ENCODE data around the gene OVOL2. TPM values are rescaled to one million over a fixed set of nuclear protein-coding genes. Genes with fewer than 3 reads are reported as not detected.
A peak's percentile ranks its signal among the peaks of the same experiment; 100 is the strongest.
"Not testable (repeated sequence)": the region's sequence is repeated elsewhere in the genome, so short reads cannot be mapped to it uniquely, and the experiment has no call there.

OVOL2 gene
- total and polyA plus RNA-seq, 3 donors from 2014 or later = 4.8 to 22.7 (median 7.2) TPM

DNA sequence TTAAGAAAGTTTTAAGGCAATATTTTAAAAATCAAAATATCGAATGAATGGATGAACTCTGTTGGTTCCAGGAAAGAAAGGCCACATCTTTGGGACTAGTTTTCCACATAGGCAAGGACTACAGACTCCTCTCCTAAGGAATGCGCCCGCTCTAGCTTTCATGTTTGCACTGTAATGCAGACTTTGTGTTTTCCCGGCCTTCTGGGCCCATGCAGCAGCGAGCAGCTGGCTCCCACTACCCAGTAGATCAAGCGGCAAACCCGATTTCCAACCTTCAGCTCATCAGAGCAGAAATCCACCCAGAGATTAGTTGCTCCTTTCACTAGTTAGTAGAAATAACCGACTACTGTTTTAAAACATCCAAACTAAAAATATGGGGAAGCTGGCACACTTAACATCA, 27.7 kb downstream of the OVOL2 start:
- no peaks in the 10 kb centered on the region for H3K4me1 ChIP-seq
- no peak overlapping the region for H3K27ac ChIP-seq
- no peak for DNase-seq
- WGBS, 2 donors = 85 to 91% methylated on average over 8 of the region's 8 CpGs
- no peaks in the 10 kb centered on the region for H3K9me3 ChIP-seq
- intact Hi-C loops (cut with DNase I; ENCODE audit: low total_unique reads) = no loop called here
- no peaks in the 10 kb centered on the region for H3K27me3 ChIP-seq
- no peak for TF ChIP-seq POLR2A (IDR thresholded peaks at IDR 0.05)
- TF ChIP-seq, protein P1, sequence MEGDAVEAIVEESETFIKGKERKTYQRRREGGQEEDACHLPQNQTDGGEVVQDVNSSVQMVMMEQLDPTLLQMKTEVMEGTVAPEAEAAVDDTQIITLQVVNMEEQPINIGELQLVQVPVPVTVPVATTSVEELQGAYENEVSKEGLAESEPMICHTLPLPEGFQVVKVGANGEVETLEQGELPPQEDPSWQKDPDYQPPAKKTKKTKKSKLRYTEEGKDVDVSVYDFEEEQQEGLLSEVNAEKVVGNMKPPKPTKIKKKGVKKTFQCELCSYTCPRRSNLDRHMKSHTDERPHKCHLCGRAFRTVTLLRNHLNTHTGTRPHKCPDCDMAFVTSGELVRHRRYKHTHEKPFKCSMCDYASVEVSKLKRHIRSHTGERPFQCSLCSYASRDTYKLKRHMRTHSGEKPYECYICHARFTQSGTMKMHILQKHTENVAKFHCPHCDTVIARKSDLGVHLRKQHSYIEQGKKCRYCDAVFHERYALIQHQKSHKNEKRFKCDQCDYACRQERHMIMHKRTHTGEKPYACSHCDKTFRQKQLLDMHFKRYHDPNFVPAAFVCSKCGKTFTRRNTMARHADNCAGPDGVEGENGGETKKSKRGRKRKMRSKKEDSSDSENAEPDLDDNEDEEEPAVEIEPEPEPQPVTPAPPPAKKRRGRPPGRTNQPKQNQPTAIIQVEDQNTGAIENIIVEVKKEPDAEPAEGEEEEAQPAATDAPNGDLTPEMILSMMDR (IDR thresholded peaks at IDR 0.05) = no peak
- H3K4me3 ChIP-seq = no peak overlapping the region
- no peaks in the 10 kb centered on the region for H3K36me3 ChIP-seq (ENCODE audit: low read depth, missing control alignments)

DNA sequence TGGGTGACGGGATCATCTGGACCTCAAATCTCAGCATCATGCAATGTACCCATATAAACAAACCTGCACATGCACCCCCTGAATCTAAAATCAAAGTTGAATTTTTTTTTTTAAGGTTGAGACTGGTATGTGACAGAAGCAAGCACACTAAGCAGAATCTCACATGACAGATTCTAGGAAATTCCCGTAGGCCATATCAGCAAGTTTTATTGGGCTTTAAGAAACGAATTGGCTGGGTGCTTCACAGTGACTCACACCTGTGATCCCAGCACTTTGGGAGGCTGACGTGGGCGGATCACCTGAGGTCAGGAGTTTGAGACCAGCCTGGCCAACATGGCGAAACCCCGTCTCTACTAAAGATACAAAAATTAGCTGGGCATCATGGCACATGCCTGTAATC, 30.7 kb downstream of the OVOL2 start:
- H3K27me3 ChIP-seq; H3K4me3 ChIP-seq; DNase-seq; H3K4me1 ChIP-seq; H3K27ac ChIP-seq; H3K9me3 ChIP-seq; H3K36me3 ChIP-seq (ENCODE audit: low read depth, missing control alignments); intact Hi-C loops (cut with DNase I; ENCODE audit: low total_unique reads): not testable (repeated sequence)
- 87% methylated on average over 7 of the region's 7 CpGs for WGBS, 2 donors

GRCh38 chr20:18024606-18025127, 33.0 kb downstream of the OVOL2 start:
- H3K4me3 ChIP-seq = no peak overlapping the region
- H3K27me3 ChIP-seq = no peaks in the 10 kb centered on the region
- WGBS, 2 donors = 78 to 89% methylated on average over 14 to 15 of the region's 15 CpGs
- no peak for TF ChIP-seq POLR2A (IDR thresholded peaks at IDR 0.05)
- TF ChIP-seq, protein P1 (IDR thresholded peaks at IDR 0.05) = no peak
- intact Hi-C loops (cut with DNase I; ENCODE audit: low total_unique reads) = no loop called here
- H3K9me3 ChIP-seq = no peaks in the 10 kb centered on the region
- no peaks in the 10 kb centered on the region for H3K4me1 ChIP-seq
- DNase-seq = no peak
- H3K27ac ChIP-seq = no peak overlapping the region
- no peaks in the 10 kb centered on the region for H3K36me3 ChIP-seq (ENCODE audit: low read depth, missing control alignments)

DNA sequence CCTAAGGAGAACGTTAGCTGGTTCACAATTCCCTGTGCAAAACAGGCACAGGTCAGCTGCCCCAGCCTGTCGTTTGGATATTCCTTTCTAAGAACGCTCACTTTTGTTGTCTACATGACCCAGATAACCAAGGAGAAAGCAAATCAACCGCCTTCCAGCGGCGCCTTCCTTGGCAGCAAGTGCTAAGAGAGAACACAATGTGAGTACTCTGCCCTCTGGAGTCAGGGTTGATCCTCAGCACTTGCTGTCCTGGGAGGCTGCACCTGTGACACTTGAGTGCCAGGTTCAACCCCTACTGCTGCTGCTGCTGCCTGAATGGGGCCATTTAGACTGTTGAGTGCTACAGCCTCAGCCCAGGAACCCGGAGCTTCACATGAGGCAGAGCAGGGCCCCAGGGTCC, 36.8 kb downstream of the OVOL2 start:
- Histone ChIP-seq H3K4me1 (no peaks in the 10 kb centered on the region), H3K27ac (no peak overlapping the region), H3K36me3 (ENCODE audit: low read depth, missing control alignments) (no peaks in the 10 kb centered on the region), H3K27me3 (no peaks in the 10 kb centered on the region), H3K9me3 (no peaks in the 10 kb centered on the region), H3K4me3 (no peak overlapping the region)
- TF ChIP-seq, protein P1 (IDR thresholded peaks at IDR 0.05) = no peak
- TF ChIP-seq POLR2A (IDR thresholded peaks at IDR 0.05) = no peak
- 88 to 92% methylated on average over 6 to 7 of the region's 7 CpGs for WGBS, 2 donors
- intact Hi-C loops (cut with DNase I; ENCODE audit: low total_unique reads) = no loop called here
- DNase-seq = no peak

- 25 to 54% methylated on average over 1 of the region's 1 CpG for WGBS, 2 donors
- DNase-seq = peak; percentile 19
- H3K27me3 ChIP-seq = no peaks in the 10 kb centered on the region
- no peak for TF ChIP-seq POLR2A (IDR thresholded peaks at IDR 0.05)
- TF ChIP-seq, protein P1 (IDR thresholded peaks at IDR 0.05) = no peak
- H3K4me1 ChIP-seq = no peaks in the 10 kb centered on the region
- H3K9me3 ChIP-seq = no peaks in the 10 kb centered on the region
- H3K4me3 ChIP-seq = no peak overlapping the region
- no peaks in the 10 kb centered on the region for H3K36me3 ChIP-seq (ENCODE audit: low read depth, missing control alignments)
- no peak overlapping the region for H3K27ac ChIP-seq
- intact Hi-C loops (cut with DNase I; ENCODE audit: low total_unique reads) = no loop called here
Observed at GRCh38 chr20:18019068-18019467, 38.6 kb downstream of the OVOL2 start.
